Nephron (organoid): ENCODE results near the gene SULT1C2.

Experiments used
- H3K27ac Mint-ChIP-seq, 3 experiments: 2 replicates each; pipeline ENCODE4 v1.8.0; 2020; ENCODE audit warnings: mixed read lengths in 3 of 3, mild to moderate bottlenecking in 2 of 3, moderate library complexity in 1 of 3
- H3K27me3 Mint-ChIP-seq: 2 replicates; pipeline ENCODE4 v1.8.0; 2021; ENCODE audit warnings: low read depth, mild to moderate bottlenecking, moderate library complexity, mixed read lengths
- H3K36me3 Mint-ChIP-seq: 2 replicates; pipeline ENCODE4 v1.8.0; 2020; ENCODE audit warnings: low read depth, mixed read lengths
- H3K4me1 Mint-ChIP-seq: 2 replicates; pipeline ENCODE4 v1.8.0; 2020; ENCODE audit warnings: mixed read lengths
- H3K4me3 Mint-ChIP-seq, 3 experiments: 2 replicates each; pipeline ENCODE4 v1.8.0; 2020; ENCODE audit warnings: mild to moderate bottlenecking in 3 of 3, mixed read lengths in 3 of 3, moderate library complexity in 2 of 3
- H3K9me3 Mint-ChIP-seq: 2 replicates; pipeline ENCODE4 v1.8.0; 2020; ENCODE audit warnings: mixed read lengths
- TF ChIP-seq, protein P1 (sequence below), 3 experiments: fragments of 200-600 bp; sonication (generic); IDR thresholded peaks; one replicate each; pipeline ENCODE4 v1.5.0; 2021; ENCODE audit warnings: antibody characterized with exemption in 3 of 3; ENCODE audit not compliant: unreplicated experiment in 3 of 3

Gene SULT1C2

DNA sequence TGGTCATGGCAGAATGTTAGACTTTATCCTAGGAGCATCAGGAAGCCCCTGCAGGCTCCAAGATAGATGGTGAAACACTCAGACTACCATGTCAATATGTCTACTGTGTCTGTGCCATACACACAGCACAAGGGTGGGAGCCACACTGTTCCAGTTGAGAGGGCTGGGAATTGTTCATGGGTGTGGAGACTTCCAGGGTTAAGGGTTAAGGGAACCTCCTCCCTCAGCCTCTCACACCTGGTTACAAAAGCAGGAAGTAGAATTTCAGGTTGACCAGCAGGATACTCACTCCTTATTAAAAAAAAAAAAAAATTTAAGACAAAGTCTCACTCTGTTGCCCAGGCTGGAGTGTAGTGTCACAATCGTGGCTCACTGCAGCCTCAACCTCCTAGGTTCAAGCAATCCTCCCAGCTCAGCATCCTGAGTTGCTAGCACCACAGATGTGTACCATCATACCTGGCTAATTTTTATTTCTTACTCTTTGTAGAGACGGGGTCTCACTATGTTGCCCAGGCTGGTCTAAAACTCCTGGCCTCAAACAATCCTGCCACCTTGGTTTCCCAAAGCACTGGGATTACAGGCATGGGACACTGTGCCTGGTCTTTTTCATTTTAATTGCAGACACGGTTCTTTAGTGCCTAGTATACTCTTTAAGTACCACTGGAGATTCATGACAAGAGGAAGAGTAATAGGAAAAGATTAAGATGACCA, 26.0 kb downstream of the SULT1C2 start:
- Mint-ChIP-seq H3K4me3 (no peak overlapping the region), H3K27ac (peak overlapping the region; percentile 92 to 99 (median 98)), H3K27me3 (no peaks in the 10 kb centered on the region), H3K36me3 (peaks cover 8% of the 10 kb centered on the region), H3K4me1 (peaks cover 44% of the 10 kb centered on the region), H3K9me3 (peaks cover 5% of the 10 kb centered on the region)
- TF ChIP-seq, protein P1, sequence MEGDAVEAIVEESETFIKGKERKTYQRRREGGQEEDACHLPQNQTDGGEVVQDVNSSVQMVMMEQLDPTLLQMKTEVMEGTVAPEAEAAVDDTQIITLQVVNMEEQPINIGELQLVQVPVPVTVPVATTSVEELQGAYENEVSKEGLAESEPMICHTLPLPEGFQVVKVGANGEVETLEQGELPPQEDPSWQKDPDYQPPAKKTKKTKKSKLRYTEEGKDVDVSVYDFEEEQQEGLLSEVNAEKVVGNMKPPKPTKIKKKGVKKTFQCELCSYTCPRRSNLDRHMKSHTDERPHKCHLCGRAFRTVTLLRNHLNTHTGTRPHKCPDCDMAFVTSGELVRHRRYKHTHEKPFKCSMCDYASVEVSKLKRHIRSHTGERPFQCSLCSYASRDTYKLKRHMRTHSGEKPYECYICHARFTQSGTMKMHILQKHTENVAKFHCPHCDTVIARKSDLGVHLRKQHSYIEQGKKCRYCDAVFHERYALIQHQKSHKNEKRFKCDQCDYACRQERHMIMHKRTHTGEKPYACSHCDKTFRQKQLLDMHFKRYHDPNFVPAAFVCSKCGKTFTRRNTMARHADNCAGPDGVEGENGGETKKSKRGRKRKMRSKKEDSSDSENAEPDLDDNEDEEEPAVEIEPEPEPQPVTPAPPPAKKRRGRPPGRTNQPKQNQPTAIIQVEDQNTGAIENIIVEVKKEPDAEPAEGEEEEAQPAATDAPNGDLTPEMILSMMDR (IDR thresholded peaks at IDR 0.05; ENCODE audit: unreplicated experiment in 3 of 3) = no peak

DNA sequence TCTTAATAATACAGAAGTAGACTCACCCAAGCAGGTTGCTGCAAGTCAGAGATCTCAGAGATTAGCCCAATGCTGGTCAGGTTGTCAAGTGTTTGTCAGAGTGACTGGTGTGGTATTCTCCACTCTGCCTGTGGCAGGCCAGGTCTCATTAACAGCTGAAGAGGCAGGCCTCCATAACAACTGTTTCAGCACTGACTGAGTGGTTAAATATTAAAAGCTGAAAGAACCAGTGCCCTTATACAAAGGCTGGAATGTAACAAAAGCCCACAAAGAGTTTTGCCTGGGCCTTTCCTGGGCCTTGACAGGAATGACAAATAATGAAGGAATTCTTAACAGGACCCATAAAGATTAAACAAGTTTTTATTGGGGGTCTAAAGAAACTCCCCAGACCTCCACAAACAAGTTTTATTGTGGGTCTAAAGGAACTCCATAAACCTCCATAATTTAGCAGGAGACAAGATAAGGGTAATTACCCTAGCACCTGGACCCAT, 26.8 kb downstream of the SULT1C2 start:
- Mint-ChIP-seq H3K4me3 (peak overlapping the region in 2 of 3 experiments; percentile 32 to 33), H3K36me3 (peaks cover 6% of the 10 kb centered on the region), H3K4me1 (peaks cover 44% of the 10 kb centered on the region), H3K27ac (peak overlapping the region; percentile 92 to 99 (median 98)), H3K27me3 (no peaks in the 10 kb centered on the region), H3K9me3 (peaks cover 5% of the 10 kb centered on the region)
- TF ChIP-seq, protein P1 (IDR thresholded peaks at IDR 0.05; ENCODE audit: unreplicated experiment in 3 of 3) = no peak

DNA sequence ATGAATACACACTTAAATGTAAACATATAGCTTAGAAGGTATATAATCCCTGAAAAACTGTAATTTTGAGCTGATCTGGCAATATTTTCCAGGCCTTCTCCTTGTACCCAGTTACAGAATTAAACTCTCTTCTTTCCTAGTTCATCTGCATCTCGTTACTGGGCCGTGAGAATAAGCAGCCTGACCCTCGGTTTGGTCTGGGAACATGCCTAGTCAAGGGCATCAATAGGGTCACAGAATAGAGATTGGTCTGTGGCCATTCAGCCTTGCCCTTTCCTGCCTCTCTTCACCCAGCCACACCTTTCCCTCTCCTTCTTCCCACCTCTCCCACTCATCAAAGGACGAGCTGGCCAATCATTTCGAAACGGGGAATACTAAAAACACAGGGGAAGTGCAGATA, 27.3 kb downstream of the SULT1C2 start:
- peaks cover 3% of the 10 kb centered on the region for H3K36me3 Mint-ChIP-seq
- TF ChIP-seq, protein P1 (IDR thresholded peaks at IDR 0.05; ENCODE audit: unreplicated experiment in 3 of 3) = no peak
- peaks cover 1% of the 10 kb centered on the region for H3K9me3 Mint-ChIP-seq

DNA sequence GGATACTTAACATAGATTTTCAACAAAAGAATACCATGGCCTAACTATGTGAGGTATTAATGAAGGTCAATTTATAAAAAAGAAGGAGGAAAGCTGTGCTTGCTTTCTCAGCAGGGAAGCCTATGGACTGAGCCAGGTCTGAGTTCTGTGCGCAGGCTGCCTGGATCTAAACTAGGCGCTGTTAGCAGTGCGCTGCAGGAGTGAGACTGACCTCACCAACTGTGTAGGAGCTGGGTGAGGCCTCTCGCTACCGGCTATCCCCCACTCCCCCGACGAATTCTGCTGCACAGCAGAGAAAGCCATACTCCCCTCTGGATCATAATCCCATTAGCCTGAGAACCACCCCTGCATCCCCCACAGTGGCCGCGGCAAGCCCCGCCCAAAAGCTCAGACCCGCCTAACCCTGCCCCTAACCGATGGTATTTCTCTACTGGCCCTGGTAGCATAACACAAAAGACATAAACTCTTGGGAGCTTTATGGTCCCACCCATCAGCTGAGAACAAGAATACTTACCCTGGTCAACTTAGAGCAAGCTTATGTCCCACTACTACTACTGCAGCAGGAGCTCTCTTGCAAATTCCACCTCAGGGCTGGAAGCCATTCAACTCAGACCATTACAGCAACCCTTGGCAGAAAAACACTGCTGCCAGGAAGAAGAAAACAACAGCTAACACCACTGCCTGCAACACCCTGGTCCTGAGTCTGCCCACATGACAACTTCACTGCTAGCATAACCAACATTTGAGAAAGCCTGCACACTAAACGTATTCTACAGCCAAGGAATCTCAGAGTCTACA, 28.0 kb downstream of the SULT1C2 start:
- Mint-ChIP-seq H3K4me1 (peaks cover 44% of the 10 kb centered on the region), H3K9me3 (no peaks in the 10 kb centered on the region), H3K36me3 (no peaks in the 10 kb centered on the region), H3K27me3 (no peaks in the 10 kb centered on the region), H3K4me3 (peak overlapping the region; percentile 3 to 55 (median 33)), H3K27ac (peak overlapping the region; percentile 92 to 99 (median 98))
- TF ChIP-seq, protein P1 (IDR thresholded peaks at IDR 0.05; ENCODE audit: unreplicated experiment in 3 of 3) = no peak

More for the DNA sequence above, 27.3 kb downstream of the SULT1C2 start:
- H3K4me3 Mint-ChIP-seq = peak overlapping the region in 2 of 3 experiments; percentile 0 to 55
- H3K27me3 Mint-ChIP-seq = no peaks in the 10 kb centered on the region
- peak overlapping the region; percentile 92 to 99 (median 98) for H3K27ac Mint-ChIP-seq
- H3K4me1 Mint-ChIP-seq = peaks cover 44% of the 10 kb centered on the region

DNA sequence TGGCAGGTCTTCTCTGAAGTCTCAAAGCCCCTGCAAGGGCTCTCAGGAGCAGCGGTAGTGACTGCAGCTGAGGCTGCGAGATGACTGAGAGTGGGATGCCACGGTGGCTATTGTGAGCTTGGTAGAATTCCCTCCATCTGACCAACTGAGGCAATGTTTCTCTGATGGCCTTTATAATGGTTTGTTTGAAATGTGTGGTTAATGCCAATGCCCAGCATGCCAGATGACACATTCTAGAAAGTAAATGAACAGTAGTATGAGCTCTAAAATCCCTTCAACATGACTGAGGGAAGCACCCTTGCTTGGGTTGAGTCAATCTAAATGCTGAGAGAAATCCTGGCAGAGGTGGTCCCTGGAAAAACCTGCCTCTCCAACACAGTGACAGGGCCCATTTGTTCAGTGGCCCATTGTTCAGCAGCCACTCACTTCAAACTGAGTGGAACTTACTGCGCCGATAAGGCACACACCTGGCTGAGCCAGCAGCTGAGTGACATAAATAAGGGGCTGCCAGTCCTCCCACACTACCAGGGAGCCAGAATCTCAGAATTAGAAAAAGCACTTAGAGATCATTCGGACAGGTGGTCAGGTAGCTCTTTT, 31.7 kb downstream of the SULT1C2 start:
- Mint-ChIP-seq H3K4me1 (peaks cover 30% of the 10 kb centered on the region), H3K36me3 (peaks cover 5% of the 10 kb centered on the region), H3K27me3 (peaks cover 3% of the 10 kb centered on the region), H3K27ac (no peak overlapping the region), H3K4me3 (no peak overlapping the region), H3K9me3 (peaks cover 2% of the 10 kb centered on the region)
- TF ChIP-seq, protein P1 (IDR thresholded peaks at IDR 0.05; ENCODE audit: unreplicated experiment in 3 of 3) = no peak
